H1 (cell line): ENCODE data around the gene CAGE1. TPM values are rescaled to one million over a fixed set of nuclear protein-coding genes. Genes with fewer than 3 reads are reported as not detected.

Experiments
- CTCF ChIA-PET: fragments of 300-600 bp; sonication (Branson Sonifier 250); formaldehyde crosslinking; loops from one replicate; lab custom pipeline; 2021; ENCODE audit not compliant: partially characterized antibody; lab: Charles Lee
- POLR2A ChIA-PET: fragments of 300-600 bp; sonication (Branson Sonifier 250); formaldehyde crosslinking; loops from one replicate; lab custom pipeline; 2021; ENCODE audit warnings: inconsistent platforms; ENCODE audit not compliant: partially characterized antibody; lab: Charles Lee
- DNase-seq, 2 experiments: peaks; one replicate each; pipeline versions ENCODE4 v3.0.0 to v3.0.0-alpha.2; 2010 to 2022; ENCODE audit warnings: low spot score in 2 of 2, low read depth in 1 of 2, mixed read lengths in 1 of 2
- FAIRE-seq: peaks from 2 replicates; lab custom pipeline; 2011; peaks lifted over from hg19 to GRCh38; lab: Jason Lieb, UNC
- H2AFZ ChIP-seq: 2 replicates; pipeline ENCODE4 v1.8.1; 2012; ENCODE audit warnings: low read length, inconsistent platforms
- H2AK5ac ChIP-seq: 2 replicates; pipeline ENCODE4 v1.6.1; 2013; ENCODE audit warnings: low read depth, low read length
- H2BK120ac ChIP-seq: replicated peaks from 2 replicates; pipeline ENCODE3; 2013; ENCODE audit warnings: low read depth, low read length, inconsistent platforms
- H2BK12ac ChIP-seq: 2 replicates; pipeline ENCODE4 v1.6.1; 2013; ENCODE audit warnings: low read depth, low read length
- H2BK15ac ChIP-seq: 2 replicates; pipeline ENCODE4 v1.6.1; 2013; ENCODE audit warnings: low read length
- H2BK20ac ChIP-seq: 2 replicates; pipeline ENCODE4 v1.6.1; 2013; ENCODE audit warnings: low read length
- H2BK5ac ChIP-seq: 2 replicates; pipeline ENCODE4 v1.6.1; 2013; ENCODE audit warnings: low read depth, low read length
- H3K14ac ChIP-seq: 2 replicates; pipeline ENCODE4 v1.6.1; 2013; ENCODE audit warnings: inconsistent platforms; ENCODE audit not compliant: insufficient read length
- H3K18ac ChIP-seq: 2 replicates; pipeline ENCODE4 v1.6.1; 2013; ENCODE audit warnings: low read length; ENCODE audit errors: extremely low read depth
- H3K23ac ChIP-seq: 2 replicates; pipeline ENCODE4 v1.6.1; 2013; ENCODE audit warnings: inconsistent platforms; ENCODE audit not compliant: insufficient read length
- H3K23me2 ChIP-seq: 2 replicates; pipeline ENCODE4 v1.6.1; 2013; ENCODE audit warnings: low read depth, low read length
- H3K27ac ChIP-seq: 2 replicates; pipeline ENCODE4 v1.6.1; 2011; ENCODE audit warnings: low read depth, low read length, inconsistent platforms
- H3K27me3 ChIP-seq, 4 experiments: replicated peaks in 1 of 4; 1 replicate in 1 of 4; 2 replicates in 3 of 4; pipeline versions ENCODE4 v1.6.1 to v1.8.1; 2011 to 2013; ENCODE audit warnings: low read length in 3 of 4, mild to moderate bottlenecking in 3 of 4, inconsistent platforms in 2 of 4, mixed read lengths in 2 of 4, moderate library complexity in 1 of 4; ENCODE audit not compliant: control insufficient read depth in 3 of 4, insufficient read depth in 3 of 4; ENCODE audit errors: extremely low read depth in 1 of 4
- H3K36me3 ChIP-seq, 4 experiments: 2 replicates each; pipeline versions ENCODE4 v1.6.1 to v1.8.1; 2011 to 2013; ENCODE audit warnings: mild to moderate bottlenecking in 4 of 4, low read length in 3 of 4, moderate library complexity in 2 of 4, control low read depth in 1 of 4, inconsistent platforms in 1 of 4; ENCODE audit not compliant: insufficient read depth in 4 of 4, control insufficient read depth in 2 of 4
- H3K4ac ChIP-seq: replicated peaks from 2 replicates; pipeline ENCODE3; 2013; ENCODE audit warnings: low read length, low read depth, mixed read lengths, inconsistent platforms; ENCODE audit not compliant: insufficient read length
- H3K4me1 ChIP-seq, 4 experiments: replicated peaks in 1 of 4; 1 replicate in 1 of 4; 2 replicates in 3 of 4; pipeline versions ENCODE4 v1.6.1 to v1.8.1; 2011 to 2013; ENCODE audit warnings: low read length in 3 of 4, inconsistent platforms in 2 of 4, mixed read lengths in 1 of 4; ENCODE audit not compliant: insufficient read depth in 4 of 4, control insufficient read depth in 3 of 4
- H3K4me2 ChIP-seq, 2 experiments: 2 replicates each; pipeline versions ENCODE4 v1.6.1 to v1.8.1; 2011 to 2013; ENCODE audit warnings: low read depth in 2 of 2, low read length in 2 of 2, control low read depth in 1 of 2, inconsistent platforms in 1 of 2, mild to moderate bottlenecking in 1 of 2; ENCODE audit not compliant: insufficient read depth in 1 of 2
- H3K4me3 ChIP-seq, 4 experiments: fragments of 200-600, 300-600 bp in 1 of 4; sonication (generic), shearing (Covaris generic), sonication (Bioruptor Twin) in 1 of 4; 2 replicates each; pipeline versions ENCODE4 v1.5.1 to v1.8.1; 2011 to 2016; ENCODE audit warnings: low read length in 4 of 4, low read depth in 3 of 4, control low read depth in 2 of 4, inconsistent platforms in 2 of 4, mild to moderate bottlenecking in 2 of 4, mixed read lengths in 1 of 4, moderate library complexity in 1 of 4; ENCODE audit not compliant: insufficient read depth in 2 of 4; ENCODE audit errors: extremely low read depth in 1 of 4
- H3K56ac ChIP-seq: replicated peaks from 2 replicates; pipeline ENCODE3; 2013; ENCODE audit warnings: low read depth, mild to moderate bottlenecking, mixed read lengths, low read length, inconsistent platforms; ENCODE audit not compliant: insufficient read length
- H3K79me1 ChIP-seq: 2 replicates; pipeline ENCODE4 v1.6.1; 2013; ENCODE audit warnings: low read depth, low read length, control low read depth
- H3K79me2 ChIP-seq, 2 experiments: 2 replicates each; pipeline versions ENCODE4 v1.6.1 to v1.8.1; 2012 to 2013; ENCODE audit warnings: low read length in 2 of 2, mild to moderate bottlenecking in 2 of 2, inconsistent platforms in 1 of 2; ENCODE audit not compliant: insufficient read depth in 2 of 2, control insufficient read depth in 1 of 2
- H3K9ac ChIP-seq, 4 experiments: replicated peaks in 1 of 4; 1 replicate in 1 of 4; 2 replicates in 3 of 4; pipeline versions ENCODE4 v1.6.1 to v1.8.1; 2011 to 2013; ENCODE audit warnings: low read depth in 3 of 4, low read length in 3 of 4, control low read depth in 2 of 4, mild to moderate bottlenecking in 2 of 4, moderate library complexity in 2 of 4, inconsistent platforms in 1 of 4; ENCODE audit errors: extremely low read depth in 1 of 4
- H3K9me3 ChIP-seq, 2 experiments: 2 replicates each; pipeline versions ENCODE4 v1.6.1 to v1.8.1; 2012 to 2013; ENCODE audit warnings: mild to moderate bottlenecking in 2 of 2, moderate library complexity in 2 of 2, control low read depth in 1 of 2, inconsistent platforms in 1 of 2, low read depth in 1 of 2, low read length in 1 of 2, mixed read lengths in 1 of 2; ENCODE audit not compliant: insufficient read depth in 2 of 2
- H4K20me1 ChIP-seq, 2 experiments: replicated peaks in 1 of 2; 2 replicates each; pipeline versions ENCODE3 to v1.8.1; 2011 to 2013; ENCODE audit warnings: inconsistent platforms in 2 of 2, low read length in 2 of 2, mild to moderate bottlenecking in 1 of 2; ENCODE audit not compliant: insufficient read depth in 2 of 2, control insufficient read depth in 1 of 2
- H4K5ac ChIP-seq: 2 replicates; pipeline ENCODE4 v1.6.1; 2013; ENCODE audit warnings: low read length, low read depth, mixed read lengths, inconsistent platforms; ENCODE audit not compliant: insufficient read length
- H4K8ac ChIP-seq: 2 replicates; pipeline ENCODE4 v1.8.0; 2013; ENCODE audit warnings: mild to moderate bottlenecking, moderate library complexity, low read length, inconsistent platforms; ENCODE audit not compliant: insufficient read depth; ENCODE audit errors: extremely low read depth
- H4K91ac ChIP-seq: replicated peaks from 2 replicates; pipeline ENCODE3; 2013; ENCODE audit warnings: low read length, mixed read lengths, inconsistent platforms; ENCODE audit not compliant: insufficient read length
- ATF3 ChIP-seq: IDR thresholded peaks from 2 replicates; pipeline ENCODE4 v1.6.1; 2011; ENCODE audit warnings: low read depth, mild to moderate bottlenecking, low read length; ENCODE audit not compliant: insufficient read depth
- BCL11A ChIP-seq, 2 experiments: IDR thresholded peaks; one replicate each; pipeline ENCODE4 v1.6.1; 2011; ENCODE audit warnings: low read depth in 2 of 2, low read length in 2 of 2, mild to moderate bottlenecking in 2 of 2
- CHD1 ChIP-seq: IDR thresholded peaks from 2 replicates; pipeline ENCODE4 v1.6.1; 2012; ENCODE audit warnings: low read depth, low read length, improper control_type of control experiment
- CTBP2 ChIP-seq: IDR thresholded peaks from 2 replicates; pipeline ENCODE4 v1.7.0; 2011; ENCODE audit warnings: borderline replicate concordance, mild to moderate bottlenecking, moderate library complexity, mixed read lengths, low read length; ENCODE audit not compliant: insufficient read depth, insufficient read length
- GTF2F1 ChIP-seq: IDR thresholded peaks from 2 replicates; pipeline ENCODE4 v1.6.1; 2012; ENCODE audit warnings: low read depth, low read length, improper control_type of control experiment, borderline replicate concordance
- HDAC2 ChIP-seq, 2 experiments: fragments of 300-600 bp in 1 of 2; sonication (generic) in 1 of 2; IDR thresholded peaks; 2 replicates each; pipeline ENCODE4 v1.6.1; 2011 to 2012; ENCODE audit warnings: low read depth in 2 of 2, low read length in 2 of 2, mild to moderate bottlenecking in 2 of 2, moderate library complexity in 2 of 2, borderline replicate concordance in 1 of 2, inconsistent platforms in 1 of 2
- NRF1 ChIP-seq: IDR thresholded peaks from 2 replicates; pipeline ENCODE4 v1.6.1; 2011; ENCODE audit warnings: mild to moderate bottlenecking, low read depth, low read length, improper control_type of control experiment
- RBBP5 ChIP-seq: IDR thresholded peaks from 2 replicates; pipeline ENCODE4 v1.7.1; 2012; ENCODE audit warnings: low read depth, mild to moderate bottlenecking, inconsistent platforms, low read length, moderate library complexity, borderline replicate concordance
- RNF2 ChIP-seq: fragments of 200-900, 300-1000 bp; sonication (generic); IDR thresholded peaks from 2 replicates; pipeline ENCODE4 v1.7.1; 2016; ENCODE audit warnings: borderline replicate concordance, low read depth, mild to moderate bottlenecking, antibody characterized with exemption, low read length; ENCODE audit not compliant: poor library complexity, severe bottlenecking; ENCODE audit errors: missing control alignments
- SP2 ChIP-seq: IDR thresholded peaks from 2 replicates; pipeline ENCODE4 v1.6.1; 2012; ENCODE audit warnings: mild to moderate bottlenecking, low read length, inconsistent platforms
- SP4 ChIP-seq: IDR thresholded peaks from 2 replicates; pipeline ENCODE4 v1.6.1; 2012; ENCODE audit warnings: low read length, inconsistent platforms
- SUZ12 ChIP-seq: fragments of 200-600 bp; sonication (generic); IDR thresholded peaks from 2 replicates; pipeline ENCODE4 v1.6.1; 2012; ENCODE audit warnings: mild to moderate bottlenecking, inconsistent platforms, low read length, moderate library complexity, mixed read lengths
- TAF1 ChIP-seq: IDR thresholded peaks from 2 replicates; pipeline ENCODE4 v1.6.1; 2011; ENCODE audit warnings: mild to moderate bottlenecking, low read depth, low read length
- WGBS, 2 experiments: shearing (Covaris generic) in 1 of 2; methylation state at CpG; one replicate each; pipeline versions ENCODE4 v1.1.6 to v1.1.7; 2013 to 2015; ENCODE audit warnings: low lambda C conversion rate in 2 of 2, mixed read lengths in 2 of 2, inconsistent platforms in 1 of 2, low coverage in 1 of 2, missing lambda C conversion rate in 1 of 2; ENCODE audit not compliant: insufficient replicate concordance in 2 of 2, insufficient coverage in 1 of 2, insufficient read length in 1 of 2; ENCODE audit errors: extremely low coverage in 1 of 2, missing lambda C conversion rate in 1 of 2; 5-methylcytosine and 5-hydroxymethylcytosine counted together
- polyA plus RNA-seq, 7 experiments: library from polyadenylated mRNA; depleted of rRNA in 3 of 7; stranded (reverse) in 5 of 7; unstranded in 2 of 7; fragments of >200 nt in 5 of 7; fragments of 200-250 nt in 2 of 7; gene quantifications; 1 replicate in 5 of 7; 2 replicates in 1 of 7; 4 replicates in 1 of 7; pipeline versions ENCODE4 v1.2.1 to v1.2.3, GENCODE V29; 2011 to 2013; ENCODE audit warnings: missing spikeins in 2 of 7, mixed read lengths in 2 of 7
- total RNA-seq: library from RNA; stranded (reverse); fragmentation: NEBNext Ultra II Directional; extraction: Animal tissue kit (Norgen Biotek cat#: 25700); gene quantifications from 2 replicates; pipeline ENCODE4 v1.2.1, GENCODE V29; 2021

Gene CAGE1
- total and polyA plus RNA-seq, 2 of the 8 experiments (the other 6 are each of a cell fraction or from before 2014, with no cell fraction given) = 0.09 TPM; not detected in 1

- CTCF ChIA-PET = interaction anchor here (1.3 to 4.2 kb wide), 3 partner anchors 8 to 108 kb away, joined by 3 to 25 read pairs (median 5); partner anchors contain the start of genes CAGE1 and RIOK1
- no peaks in the 10 kb centered on the region for H3K9me3 ChIP-seq
- TF ChIP-seq RNF2 = no peak
- no peak for TF ChIP-seq CTBP2
- TF ChIP-seq BCL11A (IDR thresholded peaks at IDR 0.05; ENCODE audit: low read depth in 2 of 2, low read length in 2 of 2) = no peak
- TF ChIP-seq GTF2F1 = no peak
- TF ChIP-seq NRF1 = no peak
- no peak for TF ChIP-seq SP4
- no peak for TF ChIP-seq CHD1
- TF ChIP-seq SP2 = no peak
- TF ChIP-seq RBBP5 = no peak
- no peak for TF ChIP-seq TAF1
- TF ChIP-seq SUZ12 = no peak
- no peak for TF ChIP-seq ATF3
- no peak for TF ChIP-seq HDAC2 (IDR thresholded peaks at IDR 0.05; ENCODE audit: borderline replicate concordance in 1 of 2, low read depth in 2 of 2, low read length in 2 of 2)
These were observed 105.9 kb downstream of the CAGE1 start for GRCh38 chr6:7283676-7284075.

More at GRCh38 chr6:7283676-7284075, 105.9 kb downstream of the CAGE1 start:
- Histone ChIP-seq H2BK20ac (no peak overlapping the region), H3K23ac (no peak overlapping the region), H2AK5ac (no peak overlapping the region), H3K79me2 (no peaks in the 10 kb centered on the region), H3K27ac (no peak overlapping the region), H4K20me1 (peaks cover 0 to 2% of the 10 kb centered on the region in 2 experiments), H2BK120ac (no peak overlapping the region), H3K9ac (no peak overlapping the region), H2BK15ac (no peak overlapping the region), H3K4ac (no peak overlapping the region), H3K79me1 (no peaks in the 10 kb centered on the region), H2AFZ (no peak overlapping the region), H3K4me2 (no peak overlapping the region), H3K27me3 (no peaks in the 10 kb centered on the region), H3K56ac (no peak overlapping the region), H3K4me1 (no peaks in the 10 kb centered on the region), H4K91ac (no peak overlapping the region), H3K36me3 (peaks cover 0 to 27% (median 8%) of the 10 kb centered on the region in 4 experiments; a peak in 4 of 8 replicates), H4K5ac (no peak overlapping the region), H3K14ac (no peak overlapping the region), H3K4me3 (no peak overlapping the region), H2BK5ac (no peak overlapping the region), H2BK12ac (no peak overlapping the region), H3K18ac (no peak overlapping the region), H3K23me2 (no peaks in the 10 kb centered on the region), H4K8ac (no peak overlapping the region)
- FAIRE-seq = no peak
- POLR2A ChIA-PET = interaction anchor here (1.3 to 2.2 kb wide), 3 partner anchors 8 to 51 kb away, joined by 3 to 8 read pairs (median 4); no protein-coding TSS in a partner anchor
- no peak for DNase-seq
- 95% methylated on average over 2 of the region's 2 CpGs; no CpG with 5 or more reads in 1 of the 2 experiments for WGBS, 2 experiments
